PC-9 (cell line): ENCODE measurements around the gene SUGCT.

Experiments
- CTCF ChIP-seq: fragments of 200-600 bp; sonication (generic); conservative IDR thresholded peaks from 2 replicates; pipeline ENCODE4 v1.6.1; 2017; ENCODE audit warnings: mixed run types, antibody characterized with exemption, mild to moderate bottlenecking, moderate library complexity
- EZH2 ChIP-seq: fragments of 200-600 bp; sonication (generic); IDR thresholded peaks from 2 replicates; pipeline ENCODE4 v1.8.0; 2017; ENCODE audit warnings: antibody characterized with exemption, low read depth

GRCh38 chr7:40213291-40213690 is 78.5 kb downstream of the SUGCT start:
- TF ChIP-seq CTCF (no peak), EZH2 (no peak)
